Subcutaneous abdominal adipose tissue (tissue), 5 donors: Measurements from ENCODE around the gene ALG1L2.
"Not testable (repeated sequence)": the region's sequence is repeated elsewhere in the genome, so short reads cannot be mapped to it uniquely, and the experiment has no call there.

Experiments
- H3K27ac ChIP-seq: one replicate; pipeline ENCODE4 v1.7.0; 2013; ENCODE audit warnings: low read depth, mild to moderate bottlenecking, inconsistent platforms, low read length, moderate library complexity
- H3K27me3 ChIP-seq, 5 donors: one replicate each; pipeline ENCODE4 v1.7.0; 2013; ENCODE audit warnings: low read length in 5 of 5, inconsistent platforms in 1 of 5; ENCODE audit not compliant: control insufficient read depth in 5 of 5, insufficient read depth in 4 of 5
- H3K36me3 ChIP-seq, 5 donors: one replicate each; pipeline ENCODE4 v1.7.0; 2013; ENCODE audit warnings: low read length in 5 of 5; ENCODE audit not compliant: control insufficient read depth in 5 of 5, insufficient read depth in 5 of 5
- H3K4me1 ChIP-seq, 5 donors: one replicate each; pipeline ENCODE4 v1.7.0; 2013; ENCODE audit warnings: low read length in 5 of 5, mild to moderate bottlenecking in 3 of 5, moderate library complexity in 1 of 5; ENCODE audit not compliant: control insufficient read depth in 5 of 5, insufficient read depth in 5 of 5
- H3K4me3 ChIP-seq, 5 donors: one replicate each; pipeline ENCODE4 v1.7.0; 2013; ENCODE audit warnings: low read length in 5 of 5, low read depth in 1 of 5
- H3K9ac ChIP-seq, 5 donors: one replicate each; pipeline ENCODE4 v1.7.0; 2013; ENCODE audit warnings: low read length in 5 of 5, mild to moderate bottlenecking in 4 of 5, moderate library complexity in 3 of 5
- H3K9me3 ChIP-seq, 5 donors: one replicate each; pipeline ENCODE4 v1.7.0; 2013; ENCODE audit warnings: low read length in 5 of 5; ENCODE audit not compliant: control insufficient read depth in 5 of 5
- donor health status: healthy.
- donor health status: healthy.
- donor health status: healthy.
- donor health status: healthy.
- donor health status: healthy.

The ALG1L2 gene

DNA sequence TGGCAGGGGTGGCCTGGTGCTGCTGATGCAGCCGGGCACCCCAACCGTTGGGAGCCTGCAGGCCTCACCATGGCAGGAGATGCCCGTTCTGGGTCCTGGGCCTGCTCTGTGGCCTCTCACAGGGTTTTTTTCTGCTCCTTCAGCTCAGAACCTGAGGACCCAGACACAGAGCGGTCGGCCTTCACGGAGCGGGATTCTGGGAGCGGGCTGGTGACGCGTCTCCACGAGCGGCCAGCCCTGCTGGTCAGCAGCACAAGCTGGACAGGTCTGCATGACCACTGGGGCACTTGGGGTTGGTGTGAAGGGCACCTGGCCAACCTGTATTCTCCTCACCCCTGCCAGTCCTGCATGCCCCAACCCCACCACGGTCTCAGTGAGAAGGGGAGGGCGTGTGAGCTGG, 10.3 kb downstream of the ALG1L2 start:
- Histone ChIP-seq H3K9me3 (no peaks in the 10 kb centered on the region), H3K4me3 (no peak overlapping the region), H3K36me3 (no peaks in the 10 kb centered on the region), H3K27me3 (no peaks in the 10 kb centered on the region), H3K27ac (no peak overlapping the region), H3K9ac (no peak overlapping the region), H3K4me1 (peaks cover 0 to 7% (median 4%) of the 10 kb centered on the region in 5 donors)

- H3K36me3 ChIP-seq: no peaks in the 10 kb centered on the region
- H3K9ac ChIP-seq: no peak overlapping the region
- no peaks in the 10 kb centered on the region for H3K9me3 ChIP-seq
- peaks cover 0 to 7% (median 4%) of the 10 kb centered on the region in 5 donors for H3K4me1 ChIP-seq
- peaks cover 0 to 3% (median 0%) of the 10 kb centered on the region in 5 donors for H3K27me3 ChIP-seq
- H3K4me3 ChIP-seq: no peak overlapping the region
- no peak overlapping the region for H3K27ac ChIP-seq
These were observed 12.2 kb downstream of the ALG1L2 start for GRCh38 chr3:130093741-130094391.

- H3K9ac ChIP-seq, H3K4me3 ChIP-seq, H3K27me3 ChIP-seq, H3K9me3 ChIP-seq, H3K27ac ChIP-seq, H3K4me1 ChIP-seq, H3K36me3 ChIP-seq: not testable (repeated sequence)
These were observed 12.9 kb downstream of the ALG1L2 start for GRCh38 chr3:130094491-130094941.

GRCh38 chr3:130095858-130096257, 14.2 kb downstream of the ALG1L2 start:
- not testable (repeated sequence) for H3K27me3 ChIP-seq, H3K36me3 ChIP-seq, H3K27ac ChIP-seq, H3K4me1 ChIP-seq, H3K9me3 ChIP-seq, H3K4me3 ChIP-seq, H3K9ac ChIP-seq

GRCh38 chr3:130097096-130097495, 15.5 kb downstream of the ALG1L2 start:
- not testable (repeated sequence) for H3K4me3 ChIP-seq, H3K4me1 ChIP-seq, H3K27me3 ChIP-seq, H3K27ac ChIP-seq, H3K36me3 ChIP-seq, H3K9me3 ChIP-seq, H3K9ac ChIP-seq

DNA sequence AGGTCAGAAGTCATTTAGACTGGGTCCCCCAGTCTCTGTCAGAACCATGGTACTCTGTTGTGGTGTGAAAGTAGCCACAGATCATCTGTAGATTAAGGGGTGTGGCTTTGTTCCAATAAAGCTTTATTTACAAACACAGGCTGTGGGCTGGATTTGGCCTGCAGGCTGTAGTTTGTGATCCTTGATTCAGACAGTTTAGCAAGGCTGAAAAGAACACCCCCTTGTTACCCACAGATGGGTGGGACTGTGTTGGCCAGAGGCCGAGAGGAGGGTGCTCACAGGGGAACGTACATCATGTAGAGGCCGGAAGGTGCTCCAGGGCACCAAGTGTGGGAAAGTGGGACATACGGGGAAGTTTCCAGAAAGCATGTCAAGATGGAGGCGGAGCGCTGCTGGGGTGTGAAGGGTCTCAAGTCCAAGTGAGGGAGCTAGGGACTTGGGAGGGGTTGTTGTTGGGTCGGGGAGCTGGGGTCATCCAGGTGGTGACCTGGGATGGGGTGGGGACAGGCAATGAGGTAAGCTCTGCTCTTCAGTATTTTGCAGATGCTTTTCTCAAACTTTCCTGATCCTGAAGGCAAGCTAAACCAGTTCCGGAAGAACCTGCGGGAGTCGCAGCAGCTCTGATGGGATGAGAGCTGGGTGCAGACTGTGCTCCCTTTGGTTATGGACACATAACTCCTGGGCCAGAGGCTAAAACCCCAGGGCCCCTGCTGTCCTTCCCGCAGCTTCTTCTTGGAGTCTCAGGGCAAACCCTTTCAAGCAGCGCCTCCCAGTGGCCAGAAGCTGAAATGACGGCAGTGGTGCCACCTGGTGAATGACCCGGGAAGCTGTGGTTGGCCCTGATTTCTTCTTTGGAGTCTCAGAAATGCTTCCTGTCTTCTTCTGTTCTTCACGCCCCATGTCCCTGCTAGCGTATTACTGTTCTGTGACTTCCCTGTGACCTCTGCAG, 16.3 kb downstream of the ALG1L2 start:
- H3K27me3 ChIP-seq, H3K27ac ChIP-seq, H3K4me1 ChIP-seq, H3K9ac ChIP-seq, H3K36me3 ChIP-seq, H3K4me3 ChIP-seq, H3K9me3 ChIP-seq: not testable (repeated sequence)

- not testable (repeated sequence) for H3K9ac ChIP-seq, H3K9me3 ChIP-seq, H3K4me1 ChIP-seq, H3K36me3 ChIP-seq, H3K27me3 ChIP-seq, H3K4me3 ChIP-seq, H3K27ac ChIP-seq
These were observed 17.2 kb downstream of the ALG1L2 start for GRCh38 chr3:130098639-130099385.

DNA sequence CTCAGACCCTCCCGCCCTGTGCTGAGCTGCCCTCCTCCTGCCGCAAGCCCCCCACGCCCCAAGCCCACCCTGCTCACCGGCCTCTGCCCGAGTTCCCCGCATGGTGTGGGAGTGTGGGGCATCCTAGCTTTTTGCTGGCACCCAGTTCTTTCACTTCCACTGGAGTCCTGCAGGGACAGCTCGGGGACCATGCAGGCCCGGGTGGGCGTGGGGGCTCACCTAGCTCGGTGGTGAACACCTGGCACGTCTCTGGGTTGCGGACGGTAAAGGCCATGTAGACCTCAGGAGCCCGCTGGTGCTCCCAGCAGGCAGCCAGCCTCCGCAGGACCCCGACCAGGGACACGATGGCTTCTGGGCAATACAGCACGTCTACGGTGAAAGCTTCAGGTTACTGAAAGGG, 20.9 kb downstream of the ALG1L2 start:
- H3K4me1 ChIP-seq, H3K4me3 ChIP-seq, H3K9ac ChIP-seq, H3K27ac ChIP-seq, H3K27me3 ChIP-seq, H3K36me3 ChIP-seq, H3K9me3 ChIP-seq: not testable (repeated sequence)

- not testable (repeated sequence) for H3K4me1 ChIP-seq, H3K36me3 ChIP-seq, H3K27ac ChIP-seq, H3K9me3 ChIP-seq, H3K4me3 ChIP-seq, H3K27me3 ChIP-seq, H3K9ac ChIP-seq
These were observed 22.6 kb downstream of the ALG1L2 start for GRCh38 chr3:130104191-130104590.
